Endometrium (tissue), 2 donors: ENCODE measurements around the gene GNG8.

ENCODE experiments used
- FAIRE-seq: peaks from 2 replicates; lab custom pipeline; 2012; peaks lifted over from hg19 to GRCh38; lab: Jason Lieb, UNC
- donor health status: control.
- donor health status: control.

Gene GNG8

GRCh38 chr19:46601318-46602224 lies 34.4 kb downstream of the GNG8 start, which contains the start of gene CALM3:
Gene CALM3, plus strand, starts transcription at chr19:46601330. Its CDS starts 105 bp downstream, at chr19:46601435.
- no peak for FAIRE-seq

DNA sequence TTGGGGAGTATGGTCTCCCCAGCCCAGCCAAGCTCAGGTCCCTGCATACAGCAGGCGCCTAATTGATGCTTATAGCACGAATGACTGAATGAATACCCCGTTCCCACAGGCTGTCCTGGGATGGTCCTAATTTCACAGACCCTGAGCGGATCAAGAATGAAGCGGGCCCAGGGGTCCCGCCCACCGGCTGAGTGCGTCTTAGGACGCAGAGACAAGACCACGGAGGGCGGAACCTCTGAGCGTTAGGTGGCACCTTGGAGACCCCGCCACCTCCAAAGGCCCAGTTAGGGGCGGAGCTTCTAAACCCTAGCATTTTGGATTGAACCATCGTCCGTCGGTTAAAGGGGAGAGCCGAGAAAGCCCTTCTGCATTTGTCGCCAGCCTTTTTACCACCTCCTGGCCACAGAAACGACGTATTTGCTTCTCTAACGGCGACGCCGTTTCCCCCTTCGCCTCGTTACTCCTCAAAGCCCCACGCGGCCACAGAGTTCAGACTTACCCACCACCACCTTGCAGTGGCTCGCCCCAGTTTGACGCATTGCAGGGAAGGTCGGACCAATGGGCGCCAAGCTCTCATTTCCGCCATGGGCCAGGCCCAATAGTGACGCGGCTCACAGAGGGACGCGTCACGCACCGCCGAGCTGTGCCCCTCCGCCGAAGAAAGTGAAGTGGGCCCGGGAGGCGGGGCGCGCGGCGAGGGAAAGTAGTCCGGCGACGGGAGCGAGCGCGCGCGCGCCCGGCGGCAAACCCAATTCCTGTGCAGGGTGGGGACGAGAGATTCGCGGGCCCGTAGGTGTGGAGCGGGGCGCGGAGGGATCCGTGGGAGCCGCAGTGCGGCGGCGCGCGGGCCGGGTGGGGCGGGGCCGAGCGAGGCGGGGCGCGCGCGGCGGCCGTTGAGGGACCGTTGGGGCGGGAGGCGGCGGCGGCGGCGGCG lies 35.4 kb downstream of the GNG8 start:
- peak; percentile 58 for FAIRE-seq

DNA sequence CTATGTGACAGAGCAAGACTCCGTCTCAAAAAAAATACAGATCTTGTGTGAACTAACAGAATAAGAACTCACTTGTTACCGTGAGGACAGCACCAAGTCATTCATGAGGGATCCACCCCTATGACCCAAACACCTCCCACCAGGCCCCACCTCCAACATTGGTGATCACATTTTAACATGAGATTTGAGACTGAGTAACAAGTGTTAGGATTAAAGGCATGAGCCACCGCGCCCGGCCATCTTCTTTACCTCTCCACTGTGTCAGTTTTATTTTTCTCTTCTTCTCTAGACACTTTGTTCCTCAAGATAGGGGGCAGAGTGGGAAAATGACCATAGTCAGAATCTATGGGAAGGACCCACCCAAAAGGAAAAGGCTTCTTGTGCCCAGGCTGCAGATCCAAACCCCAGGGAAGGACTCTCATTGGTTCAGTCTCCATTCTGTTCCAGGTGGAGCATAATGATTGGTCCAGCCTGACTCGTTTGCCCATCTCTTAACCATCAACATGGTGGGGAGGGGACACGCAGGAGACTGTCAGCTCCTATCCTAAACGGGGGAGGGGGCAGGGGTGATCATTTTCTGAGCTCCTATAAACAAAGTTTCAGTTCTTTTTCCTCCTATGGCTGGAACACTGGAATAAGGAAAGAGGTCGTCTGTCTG lies 36.2 kb downstream of the GNG8 start:
- no peak for FAIRE-seq

GRCh38 chr19:46598372-46598917 lies 37.6 kb downstream of the GNG8 start:
- no peak for FAIRE-seq

GRCh38 chr19:46596008-46596407 lies 40.0 kb downstream of the GNG8 start:
- no peak for FAIRE-seq

DNA sequence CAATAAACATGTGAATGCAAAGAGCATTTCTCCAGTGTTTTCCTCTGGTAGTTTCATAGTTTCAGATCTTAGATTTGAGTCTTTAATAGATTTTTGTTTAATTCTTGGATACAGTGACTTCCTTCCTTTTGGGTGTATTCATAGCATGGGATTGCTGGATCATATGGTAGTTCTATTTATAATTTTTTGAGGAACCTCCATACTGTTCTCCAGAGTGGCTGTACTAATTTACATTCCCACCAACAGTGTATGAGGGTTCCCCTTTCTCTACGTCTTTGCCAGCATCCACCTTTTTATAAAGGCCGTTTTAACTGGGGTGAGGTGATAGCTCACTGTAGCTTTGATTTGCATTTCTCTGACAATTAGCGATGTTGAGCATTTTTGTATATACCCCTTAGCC lies 44.1 kb downstream of the GNG8 start:
- FAIRE-seq, result no peak

DNA sequence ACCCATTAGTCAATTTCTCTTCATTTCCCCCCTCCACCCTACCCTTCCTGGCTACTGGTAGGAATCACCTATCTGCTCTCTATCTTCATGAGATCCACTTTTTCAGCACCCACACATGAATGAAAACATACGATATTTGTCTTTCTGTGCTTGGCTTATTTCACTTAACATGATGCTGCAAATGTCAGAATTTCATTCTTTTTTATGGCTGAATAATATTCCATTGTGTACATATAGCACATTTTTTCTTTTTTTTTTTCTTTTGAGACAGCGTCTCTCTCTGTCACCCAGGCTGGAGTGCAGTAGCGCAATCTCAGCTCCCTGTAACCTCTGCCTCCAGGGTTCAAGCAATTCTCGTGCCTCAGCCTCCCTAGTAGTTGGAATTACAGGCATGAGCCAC lies 44.7 kb downstream of the GNG8 start:
- no peak for FAIRE-seq

- FAIRE-seq, result no peak
Measured at GRCh38 chr19:46587861-46588260, 48.1 kb downstream of the GNG8 start.

- no peak for FAIRE-seq
Measured at GRCh38 chr19:46586294-46586693, 49.7 kb downstream of the GNG8 start.

DNA sequence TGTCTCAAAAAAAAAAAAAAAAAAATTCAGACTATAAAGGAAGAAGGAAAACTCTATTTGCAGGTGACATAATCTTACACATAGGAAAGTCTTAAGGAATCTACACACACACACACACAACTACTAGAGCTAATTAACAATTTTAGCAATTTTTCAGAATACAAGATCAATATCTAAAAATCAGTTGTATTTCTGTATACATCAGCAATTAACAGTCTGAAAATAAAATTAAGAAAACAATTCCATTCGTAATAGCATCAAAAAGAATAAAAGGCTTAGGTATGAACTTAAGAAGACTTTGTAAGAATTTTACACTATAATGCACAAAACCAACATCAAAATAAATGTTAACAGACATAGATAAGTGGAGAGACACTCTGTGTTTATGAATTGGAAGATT lies 50.5 kb downstream of the GNG8 start:
- FAIRE-seq, result no peak
